ENCODE measurements around the gene PDIK1L. TPM values are rescaled to one million over a fixed set of nuclear protein-coding genes. Genes with fewer than 3 reads are reported as not detected.

The PDIK1L gene
- total RNA-seq, 2 experiments from 2014 or later = 12.3 to 13.0 TPM

Other genes starting within 250 kb of the PDIK1L start
- 1 to 10 TPM; 3.9 to 4.4 TPM for gene PAQR7, start 236.1 kb upstream of the PDIK1L start, total RNA-seq
- 100 to 1,000 TPM; 557 to 771 TPM for gene STMN1, start 205.4 kb upstream of the PDIK1L start, total RNA-seq
- 1 to 10 TPM; 6.6 to 7.9 TPM for gene PAFAH2, start 113.8 kb upstream of the PDIK1L start, total RNA-seq
- gene EXTL1, start 90.0 kb upstream of the PDIK1L start, total RNA-seq = not detected
- not detected for gene SLC30A2, start 65.7 kb upstream of the PDIK1L start, total RNA-seq
- not detected for gene TRIM63, start 44.2 kb upstream of the PDIK1L start, total RNA-seq
- not detected for gene FAM110D, start 47.3 kb downstream of the PDIK1L start, total RNA-seq
- not detected for gene C1orf232, start 57.1 kb downstream of the PDIK1L start, total RNA-seq
- gene ZNF593, start 58.1 kb downstream of the PDIK1L start, total RNA-seq = 10 to 100 TPM; 44.6 to 56.3 TPM
- not detected for gene ZNF593OS, start 60.0 kb downstream of the PDIK1L start, total RNA-seq
- gene CNKSR1, start 65.7 kb downstream of the PDIK1L start, total RNA-seq = 1 to 10 TPM; 3.0 to 3.2 TPM
- not detected for gene CATSPER4, start 78.8 kb downstream of the PDIK1L start, total RNA-seq
- gene CEP85, start 122.4 kb downstream of the PDIK1L start, total RNA-seq = 10 to 100 TPM; 31.1 to 31.9 TPM
- gene SH3BGRL3, start 168.3 kb downstream of the PDIK1L start, total RNA-seq = 100 to 1,000 TPM; 267 to 381 TPM
- 10 to 100 TPM; 19.4 to 22.2 TPM for gene UBXN11, start 194.8 kb downstream of the PDIK1L start, total RNA-seq
- gene CD52, start 206.1 kb downstream of the PDIK1L start, total RNA-seq = 100 to 1,000 TPM; 216 to 217 TPM
- gene CRYBG2, start 242.3 kb downstream of the PDIK1L start, total RNA-seq = 1 to 10 TPM; 1.5 to 1.6 TPM